Ascending aorta (tissue), 2 donors: Measurements from ENCODE around the gene CARD18. TPM values are rescaled to one million over a fixed set of nuclear protein-coding genes. Genes with fewer than 3 reads are reported as not detected.

ENCODE experiments used
- DNase-seq, 2 donors: peaks; one replicate each; pipeline ENCODE4 v3.0.0-alpha.2; 2019; ENCODE audit warnings: low spot score in 2 of 2
- H3K27ac ChIP-seq, 2 donors: fragments of 200-600 bp; sonication (generic); one replicate each; pipeline ENCODE4 v1.5.1; 2016 to 2017; ENCODE audit warnings: mild to moderate bottlenecking in 1 of 2
- H3K27me3 ChIP-seq: fragments of 200-600 bp; sonication (generic); one replicate; pipeline ENCODE4 v1.5.1; 2017
- H3K36me3 ChIP-seq, 2 donors: fragments of 200-600 bp; sonication (generic); one replicate each; pipeline ENCODE4 v1.5.1; 2016
- H3K4me1 ChIP-seq, 2 donors: fragments of 200-600 bp; sonication (generic); one replicate each; pipeline ENCODE4 v1.5.1; 2016 to 2017; ENCODE audit warnings: mild to moderate bottlenecking in 1 of 2
- H3K4me3 ChIP-seq, 2 donors: fragments of 200-600 bp; sonication (generic); one replicate each; pipeline ENCODE4 v1.5.1; 2016 to 2017; ENCODE audit warnings: mild to moderate bottlenecking in 1 of 2
- H3K9me3 ChIP-seq, 2 donors: fragments of 200-600 bp; sonication (generic); one replicate each; pipeline ENCODE4 v1.5.1; 2016
- intact Hi-C: fragments of 100-400 bp; cut with DNase I; formaldehyde crosslinking; loops from one replicate; pipeline ENCODE4 v1.15.1; 2023
- total RNA-seq: library from RNA; depleted of rRNA; stranded (reverse); fragments of >200 nt; gene quantifications from one replicate; pipeline ENCODE4 v1.1.0, GENCODE V29; 2016
- TF ChIP-seq, protein P1 (sequence below), 3 experiments: fragments of 200-600 bp in 2 of 3; fragments of 450-650 bp in 1 of 3; sonication (generic) in 2 of 3; IDR thresholded peaks; one replicate each; pipeline ENCODE4 v1.5.1; 2016 to 2019; ENCODE audit warnings: antibody characterized with exemption in 3 of 3, mild to moderate bottlenecking in 1 of 3, moderate library complexity in 1 of 3

CARD18 gene
- total RNA-seq: not detected

- no peaks in the 10 kb centered on the region for H3K36me3 ChIP-seq
- H3K4me3 ChIP-seq: no peak within 1 kb of the TSS
- H3K9me3 ChIP-seq: no peaks in the 10 kb centered on the region
- DNase-seq: no peak
- no peaks in the 10 kb centered on the region for H3K27me3 ChIP-seq
- no peak within 1 kb of the TSS for H3K27ac ChIP-seq
- no peaks in the 10 kb centered on the region for H3K4me1 ChIP-seq
- TF ChIP-seq, protein P1, sequence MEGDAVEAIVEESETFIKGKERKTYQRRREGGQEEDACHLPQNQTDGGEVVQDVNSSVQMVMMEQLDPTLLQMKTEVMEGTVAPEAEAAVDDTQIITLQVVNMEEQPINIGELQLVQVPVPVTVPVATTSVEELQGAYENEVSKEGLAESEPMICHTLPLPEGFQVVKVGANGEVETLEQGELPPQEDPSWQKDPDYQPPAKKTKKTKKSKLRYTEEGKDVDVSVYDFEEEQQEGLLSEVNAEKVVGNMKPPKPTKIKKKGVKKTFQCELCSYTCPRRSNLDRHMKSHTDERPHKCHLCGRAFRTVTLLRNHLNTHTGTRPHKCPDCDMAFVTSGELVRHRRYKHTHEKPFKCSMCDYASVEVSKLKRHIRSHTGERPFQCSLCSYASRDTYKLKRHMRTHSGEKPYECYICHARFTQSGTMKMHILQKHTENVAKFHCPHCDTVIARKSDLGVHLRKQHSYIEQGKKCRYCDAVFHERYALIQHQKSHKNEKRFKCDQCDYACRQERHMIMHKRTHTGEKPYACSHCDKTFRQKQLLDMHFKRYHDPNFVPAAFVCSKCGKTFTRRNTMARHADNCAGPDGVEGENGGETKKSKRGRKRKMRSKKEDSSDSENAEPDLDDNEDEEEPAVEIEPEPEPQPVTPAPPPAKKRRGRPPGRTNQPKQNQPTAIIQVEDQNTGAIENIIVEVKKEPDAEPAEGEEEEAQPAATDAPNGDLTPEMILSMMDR (IDR thresholded peaks at IDR 0.05): no peak
- intact Hi-C loops: no loop called here
Observed at GRCh38 chr11:105139669-105140068, at the start of gene CARD18. CARD18 (minus strand) TSS chr11:105139769; CDS start chr11:105139726, 43 bp downstream.

DNA sequence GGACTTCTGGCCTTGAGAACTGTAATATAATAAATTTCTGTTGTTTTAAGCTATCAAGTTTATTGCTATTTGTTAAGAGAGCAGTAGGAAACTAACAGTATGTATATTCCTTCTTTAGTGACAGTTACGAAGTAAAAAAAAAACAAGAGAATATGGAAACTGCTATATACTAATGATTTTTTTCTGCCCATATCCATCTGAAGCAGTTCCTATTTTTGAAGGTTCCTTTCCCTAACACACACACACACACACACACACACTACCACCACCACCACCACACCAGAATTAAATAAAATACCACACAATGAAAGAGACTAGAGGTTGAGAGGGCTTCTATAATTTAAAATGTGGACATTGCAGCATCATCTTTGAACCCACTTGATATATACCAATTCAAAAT, 44.4 kb upstream of the CARD18 start:
- H3K27ac ChIP-seq: no peak overlapping the region
- no peaks in the 10 kb centered on the region for H3K36me3 ChIP-seq
- no peaks in the 10 kb centered on the region for H3K27me3 ChIP-seq
- H3K9me3 ChIP-seq: no peaks in the 10 kb centered on the region
- H3K4me1 ChIP-seq: no peaks in the 10 kb centered on the region
- DNase-seq: no peak
- TF ChIP-seq, protein P1 (IDR thresholded peaks at IDR 0.05): no peak
- intact Hi-C loops: no loop called here
- H3K4me3 ChIP-seq: no peak overlapping the region

GRCh38 chr11:105183426-105183825, 43.9 kb upstream of the CARD18 start:
- no peak for DNase-seq
- Histone ChIP-seq H3K4me1 (no peaks in the 10 kb centered on the region), H3K4me3 (no peak overlapping the region), H3K36me3 (no peaks in the 10 kb centered on the region), H3K9me3 (no peaks in the 10 kb centered on the region), H3K27me3 (no peaks in the 10 kb centered on the region), H3K27ac (no peak overlapping the region)
- TF ChIP-seq, protein P1 (IDR thresholded peaks at IDR 0.05): no peak
- intact Hi-C loops: no loop called here

GRCh38 chr11:105181521-105181920, 42.0 kb upstream of the CARD18 start:
- no peaks in the 10 kb centered on the region for H3K27me3 ChIP-seq
- no peak for DNase-seq
- TF ChIP-seq, protein P1 (IDR thresholded peaks at IDR 0.05): no peak

GRCh38 chr11:105181100-105181499, 41.5 kb upstream of the CARD18 start:
- Histone ChIP-seq H3K27me3 (no peaks in the 10 kb centered on the region), H3K9me3 (no peaks in the 10 kb centered on the region), H3K36me3 (no peaks in the 10 kb centered on the region), H3K4me3 (no peak overlapping the region), H3K27ac (no peak overlapping the region), H3K4me1 (no peaks in the 10 kb centered on the region)
- intact Hi-C loops: no loop called here
- TF ChIP-seq, protein P1 (IDR thresholded peaks at IDR 0.05): no peak
- DNase-seq: no peak

More at GRCh38 chr11:105181521-105181920, 42.0 kb upstream of the CARD18 start:
- Histone ChIP-seq H3K4me1 (no peaks in the 10 kb centered on the region), H3K9me3 (no peaks in the 10 kb centered on the region), H3K36me3 (no peaks in the 10 kb centered on the region), H3K4me3 (no peak overlapping the region), H3K27ac (no peak overlapping the region)
- intact Hi-C loops: no loop called here
